GM12875 (cell line): Measurements from ENCODE around the gene NUDT1.

Experiments used
- H3K4me3 ChIP-seq: one replicate; pipeline ENCODE4 v1.5.1; 2011; ENCODE audit warnings: low read depth, low read length, control low read depth
- CTCF ChIP-seq: IDR thresholded peaks from 2 replicates; pipeline ENCODE4 v1.5.1; 2011; ENCODE audit warnings: low read depth, mild to moderate bottlenecking, control low read depth, inconsistent platforms, low read length, moderate library complexity, borderline replicate concordance; ENCODE audit not compliant: insufficient read depth

The NUDT1 gene

DNA sequence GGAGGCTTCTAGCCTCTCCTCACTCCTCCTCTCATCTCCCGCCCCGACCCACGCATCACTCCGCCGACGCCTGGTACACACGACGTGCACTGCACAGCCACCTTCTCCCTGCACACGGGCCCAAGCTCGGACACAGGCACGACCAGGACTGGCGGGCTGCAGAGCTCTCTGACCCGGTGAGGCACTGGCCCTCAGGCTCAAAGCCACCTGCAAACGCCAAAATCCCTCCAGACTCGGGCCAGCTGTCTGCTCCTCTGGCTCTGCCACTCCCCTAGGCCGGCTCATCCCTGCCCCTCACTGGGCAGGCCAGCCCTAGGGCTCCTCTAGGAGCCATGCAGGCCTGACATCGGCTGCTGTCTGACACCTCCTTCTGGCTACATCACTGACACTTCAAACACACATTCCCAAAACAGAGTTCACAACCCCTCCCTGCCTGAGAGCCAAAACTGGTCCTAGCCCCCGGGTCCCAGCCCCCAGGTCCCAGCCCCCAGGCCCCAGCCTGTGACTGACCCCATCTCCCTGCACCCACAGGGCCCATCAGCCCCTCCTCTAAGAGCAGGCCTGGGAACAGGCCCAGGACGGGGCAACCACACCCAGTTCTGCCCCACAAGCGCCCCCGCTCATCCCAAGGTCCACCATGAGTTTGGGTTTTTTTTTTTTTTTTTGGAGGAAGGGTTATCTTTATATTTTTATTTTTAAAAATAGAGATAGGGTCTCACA, 44.4 kb upstream of the NUDT1 start:
- H3K4me3 ChIP-seq, result no peak overlapping the region
- TF ChIP-seq CTCF, result no peak

GRCh38 chr7:2198206-2198605, 43.8 kb upstream of the NUDT1 start:
- no peak overlapping the region for H3K4me3 ChIP-seq
- no peak for TF ChIP-seq CTCF

GRCh38 chr7:2198760-2199159, 43.3 kb upstream of the NUDT1 start:
- H3K4me3 ChIP-seq, result no peak overlapping the region
- TF ChIP-seq CTCF, result no peak

- TF ChIP-seq CTCF, result no peak
- no peak overlapping the region for H3K4me3 ChIP-seq
These were observed 42.5 kb upstream of the NUDT1 start for GRCh38 chr7:2199528-2199927.

GRCh38 chr7:2199956-2200583, 42.0 kb upstream of the NUDT1 start:
- no peak for TF ChIP-seq CTCF
- no peak overlapping the region for H3K4me3 ChIP-seq

DNA sequence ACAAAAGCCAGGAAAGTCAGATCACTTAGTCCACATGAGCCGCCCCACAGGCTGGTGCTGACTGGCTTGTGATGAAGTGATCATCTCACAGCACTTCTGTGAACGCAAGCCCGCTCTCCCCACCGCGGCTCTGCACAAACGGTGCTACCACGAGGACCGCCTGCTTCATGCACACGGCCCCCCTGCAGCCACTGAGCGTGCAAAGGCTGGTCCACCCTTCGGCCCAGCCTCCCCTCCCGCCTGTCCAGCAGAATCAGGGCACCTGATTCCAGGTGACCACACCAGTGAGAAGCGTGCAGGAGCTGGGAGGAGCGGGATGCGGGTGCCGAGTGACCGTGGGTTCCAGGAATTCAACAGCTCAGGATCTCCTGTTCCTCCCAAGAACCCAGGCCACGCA, 41.4 kb upstream of the NUDT1 start:
- TF ChIP-seq CTCF, result no peak
- no peak overlapping the region for H3K4me3 ChIP-seq

- TF ChIP-seq CTCF, result no peak
These were observed 40.9 kb upstream of the NUDT1 start for GRCh38 chr7:2201128-2201527.

More at GRCh38 chr7:2201128-2201527, 40.9 kb upstream of the NUDT1 start:
- H3K4me3 ChIP-seq, result no peak overlapping the region
